Thymus (tissue), 11 donors: ENCODE results near the gene LUC7L. TPM values are rescaled to one million over a fixed set of nuclear protein-coding genes. Genes with fewer than 3 reads are reported as not detected.
"Not testable (repeated sequence)": the region's sequence is repeated elsewhere in the genome, so short reads cannot be mapped to it uniquely, and the experiment has no call there.

Source experiments
- DNase-seq, 9 donors: peaks; one replicate each; pipeline ENCODE4 v3.0.0-alpha.2; 2013; ENCODE audit warnings: low spot score in 9 of 9, low read depth in 6 of 9, missing footprints in 1 of 9
- H3K27ac ChIP-seq, 2 donors: one replicate each; pipeline ENCODE4 v1.5.1; 2013; ENCODE audit warnings: control low read depth in 1 of 2, low read depth in 1 of 2, low read length in 1 of 2, mild to moderate bottlenecking in 1 of 2, moderate library complexity in 1 of 2
- H3K27me3 ChIP-seq, 2 donors: one replicate each; pipeline ENCODE4 v1.5.1; 2013; ENCODE audit warnings: low read length in 1 of 2; ENCODE audit not compliant: control insufficient read depth in 2 of 2, insufficient read depth in 1 of 2
- H3K36me3 ChIP-seq, 2 donors: one replicate each; pipeline ENCODE4 v1.5.1; 2013; ENCODE audit warnings: low read length in 1 of 2, mild to moderate bottlenecking in 1 of 2, moderate library complexity in 1 of 2; ENCODE audit not compliant: control insufficient read depth in 2 of 2, insufficient read depth in 2 of 2
- H3K4me1 ChIP-seq, 2 donors: one replicate each; pipeline ENCODE4 v1.5.1; 2013; ENCODE audit warnings: low read length in 2 of 2; ENCODE audit not compliant: control insufficient read depth in 2 of 2, insufficient read depth in 2 of 2
- H3K4me3 ChIP-seq, 2 donors: one replicate each; pipeline ENCODE4 v1.5.1; 2013; ENCODE audit warnings: low read length in 2 of 2, control low read depth in 1 of 2, mild to moderate bottlenecking in 1 of 2
- H3K9me3 ChIP-seq, 2 donors: one replicate each; pipeline ENCODE4 v1.5.1; 2013; ENCODE audit warnings: low read length in 1 of 2, mild to moderate bottlenecking in 1 of 2; ENCODE audit not compliant: control insufficient read depth in 2 of 2, insufficient read depth in 1 of 2
- WGBS: extraction: QIAGEN DNeasy Blood & Tissue Kit; methylation state at CpG from one replicate; pipeline ENCODE4 v1.1.7; 2013; 5-methylcytosine and 5-hydroxymethylcytosine counted together
- polyA plus RNA-seq: library from polyadenylated mRNA; stranded (reverse); fragments of 200-250 nt; gene quantifications from one replicate; pipeline ENCODE4 v1.2.3, GENCODE V29; 2013
- total RNA-seq: library from RNA; stranded (reverse); fragments of 120-200 nt; gene quantifications from one replicate; pipeline ENCODE4 v1.2.4, GENCODE V29; 2013
- donor health status: healthy.

LUC7L gene
- total and polyA plus RNA-seq, 2 donors, result 64.7 to 458 TPM

DNA sequence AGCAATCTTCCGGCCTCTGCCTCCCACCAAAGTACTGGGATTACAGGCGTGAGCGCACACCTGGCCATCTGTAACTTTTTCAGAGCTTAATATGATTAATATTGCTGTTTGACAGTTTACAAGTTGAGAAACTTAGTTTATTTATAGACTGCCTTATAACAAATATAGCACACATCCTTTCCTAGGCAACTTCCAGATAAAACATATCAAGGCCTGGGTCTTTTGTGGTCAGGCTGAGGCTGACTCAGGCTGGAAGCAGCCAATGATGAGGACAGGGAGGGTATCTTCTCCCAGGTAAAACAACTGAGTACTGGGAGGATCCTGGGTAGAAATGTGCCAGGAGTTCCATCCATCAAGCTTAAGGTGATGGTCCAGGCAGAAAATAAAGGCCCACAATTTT, 16.2 kb downstream of the LUC7L start:
- peaks cover 82 to 89% of the 10 kb centered on the region in 2 donors for H3K36me3 ChIP-seq
- no peaks in the 10 kb centered on the region for H3K9me3 ChIP-seq
- no peak overlapping the region for H3K27ac ChIP-seq
- no peak for DNase-seq
- H3K4me1 ChIP-seq, result no peaks in the 10 kb centered on the region
- H3K4me3 ChIP-seq, result no peak overlapping the region
- WGBS, result 99% methylated on average over 3 of the region's 3 CpGs
- no peaks in the 10 kb centered on the region for H3K27me3 ChIP-seq

DNA sequence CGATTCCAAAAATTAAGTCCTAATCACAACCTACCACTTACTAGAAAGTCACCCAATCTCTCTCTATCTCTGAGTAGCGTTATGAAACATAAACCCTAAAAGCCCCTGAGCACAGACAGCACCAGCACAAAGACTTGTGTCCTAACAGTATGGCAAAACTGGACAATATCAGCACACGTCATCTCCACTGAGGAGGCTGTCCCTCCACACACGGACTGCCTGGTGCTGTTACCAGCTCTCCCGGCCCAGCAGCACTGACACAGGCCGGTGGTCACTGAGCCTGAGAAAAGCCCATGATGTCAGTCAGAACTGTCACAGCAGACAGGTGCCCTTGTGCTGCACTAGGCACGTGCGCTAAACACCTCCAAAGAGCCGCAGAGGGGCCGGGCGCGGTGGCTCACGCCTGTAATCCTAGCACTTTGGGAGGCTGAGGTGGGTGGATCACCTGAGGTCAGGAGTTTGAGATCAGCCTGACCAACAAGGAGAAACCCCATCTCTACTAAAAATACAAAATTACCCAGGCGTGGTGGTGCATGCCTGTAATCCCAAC, 17.5 kb downstream of the LUC7L start:
- not testable (repeated sequence) for H3K27me3 ChIP-seq, H3K4me3 ChIP-seq, H3K4me1 ChIP-seq, H3K27ac ChIP-seq, DNase-seq, H3K9me3 ChIP-seq
- H3K36me3 ChIP-seq, result peaks cover 82 to 88% of the 10 kb centered on the region in 2 donors
- 97% methylated on average over 14 of the region's 14 CpGs for WGBS

DNA sequence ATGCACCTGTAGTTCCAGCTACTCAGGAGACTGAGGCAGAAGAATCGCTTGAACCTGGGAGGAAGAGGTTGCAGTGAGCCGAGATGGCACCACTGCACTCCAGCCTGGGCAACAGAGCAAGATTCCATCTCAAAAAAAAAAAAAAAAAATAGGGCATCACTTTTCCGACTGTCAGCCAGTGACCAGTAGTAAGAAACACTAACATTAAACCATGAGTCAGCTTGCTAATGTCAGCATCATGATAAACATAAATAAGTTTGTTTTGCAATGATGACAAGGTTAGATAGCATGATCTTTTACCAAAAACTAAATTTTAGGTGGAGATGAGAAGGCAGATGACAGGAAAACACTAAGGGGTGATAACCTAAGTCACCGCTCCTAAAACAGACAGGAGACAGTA, 19.9 kb downstream of the LUC7L start:
- not testable (repeated sequence) for H3K4me3 ChIP-seq, H3K27me3 ChIP-seq, H3K27ac ChIP-seq, H3K9me3 ChIP-seq, DNase-seq, H3K4me1 ChIP-seq
- peaks cover 80 to 90% of the 10 kb centered on the region in 2 donors for H3K36me3 ChIP-seq
- 95% methylated on average over 4 of the region's 4 CpGs for WGBS

DNA sequence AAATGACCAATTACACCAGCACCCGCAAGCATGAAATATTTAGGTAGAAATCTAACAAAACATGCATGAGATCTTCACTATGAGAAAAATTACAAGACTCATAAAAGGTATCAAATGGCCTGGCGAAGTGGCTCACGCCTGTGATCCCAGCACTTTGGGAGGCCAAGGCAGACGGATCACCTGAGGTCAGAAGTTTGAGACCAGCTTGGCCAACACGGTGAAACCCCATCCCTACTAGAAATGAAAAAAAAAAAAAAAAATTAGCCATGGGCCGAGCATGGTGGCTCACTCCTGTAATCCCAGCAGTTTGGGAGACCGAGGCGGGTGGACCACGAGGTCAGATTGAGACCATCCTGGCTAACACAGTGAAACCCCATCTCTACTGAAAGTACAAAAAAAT, 25.2 kb downstream of the LUC7L start:
- H3K4me3 ChIP-seq, H3K4me1 ChIP-seq, H3K27me3 ChIP-seq, H3K9me3 ChIP-seq, DNase-seq, H3K27ac ChIP-seq: not testable (repeated sequence)
- WGBS, result 98% methylated on average over 9 of the region's 9 CpGs
- H3K36me3 ChIP-seq, result peaks cover 76 to 77% of the 10 kb centered on the region in 2 donors

DNA sequence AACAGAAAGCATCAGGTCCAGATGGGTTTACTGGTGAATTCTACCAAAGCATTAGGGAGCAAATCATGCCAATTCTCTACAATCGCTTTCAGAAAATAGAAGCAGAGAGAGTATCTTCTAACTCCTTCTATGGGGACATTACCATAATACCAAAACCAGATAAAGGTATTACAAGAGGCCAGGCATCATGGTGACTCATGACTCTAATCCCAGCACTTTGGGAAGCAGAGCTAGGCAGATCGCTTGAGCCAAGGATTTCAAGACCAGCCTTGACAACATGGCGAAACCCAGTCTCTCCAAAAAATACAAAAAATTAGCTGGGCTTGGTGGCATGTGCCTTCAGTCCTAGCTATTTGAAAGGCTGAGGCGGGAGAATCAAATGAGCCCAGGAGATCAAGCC, 26.0 kb downstream of the LUC7L start:
- H3K27ac ChIP-seq, result no peak overlapping the region
- over 99% methylated on average over 4 of the region's 4 CpGs for WGBS
- no peak for DNase-seq
- no peak overlapping the region for H3K4me3 ChIP-seq
- peaks cover 77 to 80% of the 10 kb centered on the region in 2 donors for H3K36me3 ChIP-seq
- no peaks in the 10 kb centered on the region for H3K9me3 ChIP-seq
- no peaks in the 10 kb centered on the region for H3K4me1 ChIP-seq
- no peaks in the 10 kb centered on the region for H3K27me3 ChIP-seq

DNA sequence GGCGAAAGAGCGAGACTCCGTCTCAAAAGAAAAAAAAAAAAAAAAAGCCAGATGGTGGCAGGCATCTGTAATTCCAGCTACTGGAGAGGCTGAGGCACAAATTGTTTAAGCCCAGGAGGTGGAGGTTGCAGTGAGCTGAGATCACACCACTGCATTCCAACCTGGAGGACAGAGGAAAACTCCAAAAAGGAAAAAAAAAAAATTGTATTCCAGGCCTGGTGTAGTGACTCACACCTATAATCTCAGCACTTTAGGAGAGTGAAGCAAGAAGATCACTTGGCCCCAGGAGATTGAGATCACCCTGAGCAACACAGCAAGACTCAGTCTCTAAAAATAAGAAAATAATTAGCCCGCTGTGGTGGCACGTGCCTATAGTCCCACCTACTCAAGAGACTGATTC, 28.9 kb downstream of the LUC7L start:
- H3K27me3 ChIP-seq, result no peaks in the 10 kb centered on the region
- WGBS, result 97% methylated on average over 5 of the region's 5 CpGs
- H3K4me3 ChIP-seq, result no peak overlapping the region
- H3K27ac ChIP-seq, result no peak overlapping the region
- no peaks in the 10 kb centered on the region for H3K9me3 ChIP-seq
- DNase-seq, result no peak
- H3K36me3 ChIP-seq, result peaks cover 76 to 80% of the 10 kb centered on the region in 2 donors
- H3K4me1 ChIP-seq, result no peaks in the 10 kb centered on the region

DNA sequence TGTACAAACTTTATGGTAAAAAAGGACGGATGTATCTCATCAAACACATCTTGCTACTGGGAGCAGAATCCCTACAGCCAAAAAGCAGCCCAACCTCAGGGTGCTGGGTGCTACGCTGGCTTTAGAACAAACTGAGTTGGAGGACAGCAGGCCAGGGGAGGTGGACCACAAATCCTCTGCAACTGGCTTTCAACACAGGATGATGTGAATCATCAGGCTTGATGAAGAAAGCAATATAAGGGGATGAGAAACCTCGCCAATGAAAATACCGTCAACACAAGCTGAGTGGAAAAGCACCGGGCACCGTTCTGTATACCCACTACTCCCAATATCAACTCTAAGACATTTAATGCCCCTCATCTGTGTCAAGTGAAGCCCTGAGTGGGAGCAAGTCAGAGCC, 34.7 kb downstream of the LUC7L start:
- WGBS, result 90% methylated on average over 6 of the region's 6 CpGs
- Histone ChIP-seq H3K9me3 (no peaks in the 10 kb centered on the region), H3K4me3 (no peak overlapping the region), H3K27me3 (no peaks in the 10 kb centered on the region), H3K36me3 (peaks cover 92 to 94% of the 10 kb centered on the region in 2 donors), H3K4me1 (no peaks in the 10 kb centered on the region), H3K27ac (no peak overlapping the region)
- no peak for DNase-seq

DNA sequence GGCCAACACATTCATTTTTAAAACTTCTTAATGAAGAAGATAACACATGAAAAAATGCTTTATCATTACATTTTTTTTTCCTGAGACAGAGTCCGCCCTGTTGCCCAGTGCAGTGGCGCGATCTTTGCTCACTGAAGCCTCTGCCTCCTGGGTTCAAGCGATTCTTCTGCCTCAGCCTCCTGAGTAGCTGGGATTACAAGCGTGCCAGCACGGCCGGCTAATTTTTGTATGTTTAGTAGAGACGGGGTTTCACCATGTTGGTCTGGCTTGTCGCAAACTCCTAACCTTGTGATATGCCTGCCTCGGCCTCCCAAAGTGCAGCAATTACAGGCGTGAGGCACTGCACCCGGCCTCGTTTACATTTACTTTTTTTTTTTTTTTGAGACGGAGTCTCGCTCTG, 35.8 kb downstream of the LUC7L start:
- Histone ChIP-seq H3K9me3 (no peaks in the 10 kb centered on the region), H3K4me3 (no peak overlapping the region), H3K4me1 (peaks cover 0 to 5% of the 10 kb centered on the region in 2 donors), H3K27ac (no peak overlapping the region), H3K36me3 (peaks cover 93 to 95% of the 10 kb centered on the region in 2 donors), H3K27me3 (no peaks in the 10 kb centered on the region)
- WGBS, result 96% methylated on average over 15 of the region's 15 CpGs
- no peak for DNase-seq

DNA sequence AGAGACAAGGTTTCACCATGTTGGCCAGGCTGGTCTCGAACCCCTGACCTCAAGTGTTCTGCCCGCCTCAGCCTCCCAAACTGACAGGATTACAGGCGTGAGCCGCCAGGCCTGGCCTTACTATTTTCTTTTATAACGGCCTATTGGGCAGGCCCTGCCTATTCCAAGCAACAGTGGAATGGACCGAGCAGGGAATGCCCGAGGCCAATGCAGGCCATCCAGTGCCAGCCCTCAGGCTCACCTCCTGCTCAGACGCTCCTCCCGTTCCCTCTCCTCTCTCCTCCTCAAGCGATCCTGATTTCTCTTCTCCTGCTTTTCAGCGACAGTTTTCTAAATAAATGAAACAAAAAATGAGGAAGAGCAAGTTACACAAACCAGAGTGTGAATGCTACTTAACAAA, 36.6 kb downstream of the LUC7L start:
- Histone ChIP-seq H3K27me3 (no peaks in the 10 kb centered on the region), H3K4me1 (peaks cover 0 to 7% of the 10 kb centered on the region in 2 donors), H3K4me3 (no peak overlapping the region), H3K9me3 (no peaks in the 10 kb centered on the region), H3K36me3 (peaks cover 90% of the 10 kb centered on the region in 2 donors), H3K27ac (no peak overlapping the region)
- WGBS, result 97% methylated on average over 11 of the region's 11 CpGs
- no peak for DNase-seq

DNA sequence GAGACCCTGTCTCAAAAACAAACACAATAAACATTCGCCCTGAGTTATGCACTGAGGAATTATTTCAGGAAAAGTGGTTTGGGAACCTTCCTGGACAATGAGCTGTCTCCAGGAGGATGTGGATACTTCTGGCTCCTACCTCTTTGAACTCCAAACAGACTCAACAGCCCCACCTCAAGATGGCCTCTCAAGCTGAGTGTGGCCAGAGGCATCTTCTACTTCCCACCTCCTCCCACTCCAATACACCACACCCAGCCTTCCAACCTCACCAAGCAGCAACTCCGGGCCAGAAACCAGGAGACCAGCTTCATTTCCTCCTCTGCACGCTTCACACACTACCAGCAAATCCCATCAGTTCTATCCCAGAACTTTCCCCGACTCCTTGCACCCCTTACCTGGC, 37.4 kb downstream of the LUC7L start:
- H3K4me3 ChIP-seq, result no peak overlapping the region
- H3K27me3 ChIP-seq, result no peaks in the 10 kb centered on the region
- H3K4me1 ChIP-seq, result peaks cover 0 to 7% of the 10 kb centered on the region in 2 donors
- peaks cover 89% of the 10 kb centered on the region in 2 donors for H3K36me3 ChIP-seq
- DNase-seq, result no peak
- H3K9me3 ChIP-seq, result no peaks in the 10 kb centered on the region
- H3K27ac ChIP-seq, result no peak overlapping the region
- WGBS, result 98% methylated on average over 4 of the region's 4 CpGs
